ENCODE measurements around the gene PUSL1. TPM values are rescaled to one million over a fixed set of nuclear protein-coding genes. Genes with fewer than 3 reads are reported as not detected.

PUSL1 gene
- total RNA-seq, 1 experiment from 2014 or later, result 132 TPM

DNA sequence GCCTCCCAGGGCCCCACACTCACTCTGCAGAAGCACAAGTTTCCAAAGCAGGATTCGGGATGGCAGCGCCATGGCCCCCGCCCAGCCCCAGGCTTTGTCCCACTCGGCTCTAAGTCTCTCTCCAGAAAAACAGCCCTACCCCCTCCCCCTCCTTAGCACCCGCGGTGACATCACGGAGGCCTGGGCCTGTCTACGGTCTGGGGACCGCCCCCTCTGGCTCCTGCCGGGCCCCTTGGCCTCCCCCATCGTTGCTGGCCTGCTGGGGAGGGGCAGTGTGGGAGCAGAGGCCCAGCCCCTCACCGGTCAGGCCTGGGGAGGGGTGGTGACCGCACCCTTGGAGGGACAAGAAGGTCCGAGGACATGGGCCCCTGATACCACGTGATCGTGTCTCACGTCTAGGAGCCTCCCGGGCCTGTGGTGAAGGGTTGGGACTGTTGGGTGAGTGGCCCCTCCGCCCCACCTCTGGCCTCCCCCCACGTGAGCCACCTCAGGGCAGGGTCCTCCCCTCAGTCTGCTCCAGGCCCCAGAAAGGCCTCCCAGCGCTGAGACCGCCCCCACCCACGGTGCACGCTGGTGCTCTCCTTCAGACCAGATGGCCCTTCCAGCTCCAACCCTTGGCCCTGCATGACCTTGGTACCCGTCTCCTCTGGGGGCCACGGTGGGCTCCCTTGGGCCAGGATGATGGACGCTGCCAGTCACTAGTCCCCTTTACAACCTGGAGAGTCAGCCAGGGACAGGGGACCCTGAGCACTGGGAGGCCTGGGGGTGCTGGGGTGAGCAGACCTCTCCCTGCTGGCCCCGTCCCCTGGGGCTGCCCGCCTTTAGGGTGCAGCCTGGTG lies 50.3 kb downstream of the PUSL1 start, which contains the start of gene MXRA8:
Gene MXRA8 (minus strand): TSS at position 123 of the 839 bp plus-strand sequence. CDS start 51 bp downstream, at position 72.
- no peaks in the 10 kb centered on the region for H3K9me3 ChIP-seq (ENCODE audit: low read length)
- POLR2A ChIA-PET (ENCODE audit: unreplicated experiment), result no interaction called here
- intact Hi-C loops (cut with micrococcal nuclease), result no loop called here
- H2AFZ ChIP-seq (ENCODE audit: low read length), result no peak within 1 kb of the TSS
- no peak within 1 kb of the TSS for H3K4me3 ChIP-seq (ENCODE audit: low read length)
- TF ChIP-seq EZH2phosphoT487 (IDR thresholded peaks at IDR 0.05; ENCODE audit: borderline replicate concordance, low read length) (no peak), EZH2 (IDR thresholded peaks at IDR 0.05; ENCODE audit: low read length, unreplicated experiment) (no peak)
- TF ChIP-seq, protein P1, sequence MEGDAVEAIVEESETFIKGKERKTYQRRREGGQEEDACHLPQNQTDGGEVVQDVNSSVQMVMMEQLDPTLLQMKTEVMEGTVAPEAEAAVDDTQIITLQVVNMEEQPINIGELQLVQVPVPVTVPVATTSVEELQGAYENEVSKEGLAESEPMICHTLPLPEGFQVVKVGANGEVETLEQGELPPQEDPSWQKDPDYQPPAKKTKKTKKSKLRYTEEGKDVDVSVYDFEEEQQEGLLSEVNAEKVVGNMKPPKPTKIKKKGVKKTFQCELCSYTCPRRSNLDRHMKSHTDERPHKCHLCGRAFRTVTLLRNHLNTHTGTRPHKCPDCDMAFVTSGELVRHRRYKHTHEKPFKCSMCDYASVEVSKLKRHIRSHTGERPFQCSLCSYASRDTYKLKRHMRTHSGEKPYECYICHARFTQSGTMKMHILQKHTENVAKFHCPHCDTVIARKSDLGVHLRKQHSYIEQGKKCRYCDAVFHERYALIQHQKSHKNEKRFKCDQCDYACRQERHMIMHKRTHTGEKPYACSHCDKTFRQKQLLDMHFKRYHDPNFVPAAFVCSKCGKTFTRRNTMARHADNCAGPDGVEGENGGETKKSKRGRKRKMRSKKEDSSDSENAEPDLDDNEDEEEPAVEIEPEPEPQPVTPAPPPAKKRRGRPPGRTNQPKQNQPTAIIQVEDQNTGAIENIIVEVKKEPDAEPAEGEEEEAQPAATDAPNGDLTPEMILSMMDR (conservative IDR thresholded peaks at IDR 0.05; ENCODE audit: low read depth, low read length), result no peak
- no peaks in the 10 kb centered on the region for H4K20me1 ChIP-seq (ENCODE audit: low read length)
- H3K36me3 ChIP-seq (ENCODE audit: low read depth, low read length), result no peaks in the 10 kb centered on the region
- no peaks in the 10 kb centered on the region for H3K79me2 ChIP-seq (ENCODE audit: low read length)
- H3K9ac ChIP-seq (ENCODE audit: low read length), result no peak within 1 kb of the TSS
- no TSS peak for BruUV-seq (replicated peaks)
- ATAC-seq (no peak), DNase-seq (no peak)
- H3K27me3 ChIP-seq (ENCODE audit: low read length), result no peaks in the 10 kb centered on the region
- H3K4me2 ChIP-seq (ENCODE audit: low read length), result no peak within 1 kb of the TSS
- H3F3A ChIP-seq (ENCODE audit: low read length, unreplicated experiment), result no peaks in the 10 kb centered on the region
- H3K4me1 ChIP-seq (ENCODE audit: insufficient read depth, low read length), result peaks cover 35% of the 10 kb centered on the region
- H3K9me2 ChIP-seq (replicated peaks; ENCODE audit: low read length), result no peaks in the 10 kb centered on the region
- H3K27ac ChIP-seq (ENCODE audit: low read length), result no peak within 1 kb of the TSS
- CTCF ChIA-PET, result no interaction called here

DNA sequence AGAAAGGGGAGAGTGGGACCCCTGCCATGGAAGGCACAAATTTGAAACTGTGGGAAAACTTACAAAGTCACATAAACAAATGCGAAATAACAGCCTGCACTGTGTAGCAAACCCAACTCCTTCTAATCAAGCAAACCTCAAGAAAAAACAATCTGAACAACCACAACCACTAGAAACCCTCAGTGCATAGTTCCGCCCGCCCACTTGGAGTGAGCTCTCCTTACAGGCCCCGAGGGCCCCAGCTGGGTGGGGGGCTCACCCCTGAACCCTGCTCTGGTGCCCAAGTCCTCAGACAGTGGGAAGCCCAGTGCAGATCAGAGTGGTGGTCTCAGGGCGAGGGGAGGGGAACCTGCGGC lies 50.9 kb downstream of the PUSL1 start:
- Histone ChIP-seq H3K4me1 (ENCODE audit: insufficient read depth, low read length) (peaks cover 33% of the 10 kb centered on the region), H4K20me1 (ENCODE audit: low read length) (no peaks in the 10 kb centered on the region), H3K9me3 (ENCODE audit: low read length) (no peaks in the 10 kb centered on the region), H3F3A (ENCODE audit: low read length, unreplicated experiment) (no peaks in the 10 kb centered on the region), H3K27me3 (ENCODE audit: low read length) (no peaks in the 10 kb centered on the region), H3K27ac (ENCODE audit: low read length) (no peak overlapping the region), H3K4me3 (ENCODE audit: low read length) (no peak overlapping the region), H3K9ac (ENCODE audit: low read length) (no peak overlapping the region), H3K79me2 (ENCODE audit: low read length) (no peaks in the 10 kb centered on the region), H3K36me3 (ENCODE audit: low read depth, low read length) (no peaks in the 10 kb centered on the region), H2AFZ (ENCODE audit: low read length) (no peak overlapping the region), H3K4me2 (ENCODE audit: low read length) (no peak overlapping the region), H3K9me2 (replicated peaks; ENCODE audit: low read length) (no peaks in the 10 kb centered on the region)
- no TSS peak for BruUV-seq (replicated peaks)
- ChIA-PET POLR2A (ENCODE audit: unreplicated experiment) (no interaction called here), CTCF (no interaction called here)
- TF ChIP-seq EZH2 (IDR thresholded peaks at IDR 0.05; ENCODE audit: low read length, unreplicated experiment) (no peak), EZH2phosphoT487 (IDR thresholded peaks at IDR 0.05; ENCODE audit: borderline replicate concordance, low read length) (no peak)
- TF ChIP-seq, protein P1 (conservative IDR thresholded peaks at IDR 0.05; ENCODE audit: low read depth, low read length), result no peak
- DNase-seq, result no peak
- intact Hi-C loops (cut with micrococcal nuclease), result no loop called here
- ATAC-seq, result no peak

All from PC-3 (cell line).